Thyroid gland (tissue), 4 donors: ENCODE results near the gene ZNF214. TPM values are rescaled to one million over a fixed set of nuclear protein-coding genes. Genes with fewer than 3 reads are reported as not detected.

ENCODE experiments used
- DNase-seq, 2 donors: peaks; one replicate each; pipeline ENCODE4 v3.0.0-alpha.2; 2019
- H3K27ac ChIP-seq, 3 donors: fragments of 200-600 bp; sonication (generic); 1 replicate in 2 of 3; 2 replicates in 1 of 3; pipeline ENCODE4 v1.5.1; 2016 to 2019; ENCODE audit warnings: mild to moderate bottlenecking in 1 of 3, moderate library complexity in 1 of 3
- H3K27me3 ChIP-seq: fragments of 200-600 bp; sonication (generic); one replicate; pipeline ENCODE4 v1.5.1; 2019
- H3K36me3 ChIP-seq, 2 donors: fragments of 200-600 bp; sonication (generic); one replicate each; pipeline ENCODE4 v1.5.1; 2016 to 2019
- H3K4me1 ChIP-seq, 2 donors: fragments of 200-600 bp; sonication (generic); one replicate each; pipeline ENCODE4 v1.5.1; 2017 to 2019
- H3K4me3 ChIP-seq, 3 donors: fragments of 200-600 bp; sonication (generic); replicated peaks in 1 of 3; 1 replicate in 2 of 3; 2 replicates in 1 of 3; pipeline ENCODE4 v1.5.1; 2016; ENCODE audit warnings: mild to moderate bottlenecking in 1 of 3
- H3K9me3 ChIP-seq: fragments of 200-600 bp; sonication (generic); one replicate; pipeline ENCODE4 v1.5.1; 2017
- POLR2A ChIP-seq, 2 donors: fragments of 450-650 bp; IDR thresholded peaks; one replicate each; pipeline ENCODE4 v1.6.1; 2017; ENCODE audit warnings: antibody characterized with exemption in 2 of 2, mild to moderate bottlenecking in 2 of 2, moderate library complexity in 1 of 2
- WGBS, 2 donors: methylation state at CpG; one replicate each; pipeline ENCODE4 v1.1.5; 2017; 5-methylcytosine and 5-hydroxymethylcytosine counted together
- intact Hi-C: fragments of 100-400 bp; cut with DNase I; formaldehyde crosslinking; loops from one replicate; pipeline ENCODE4 v1.15.1; 2023
- total RNA-seq, 4 donors: library from RNA; depleted of rRNA; stranded (reverse); fragments of >200 nt; gene quantifications; one replicate each; pipeline ENCODE4 v1.2.3, GENCODE V29; 2016
- TF ChIP-seq, protein P1 (sequence below), 6 experiments: fragments of 200-600 bp in 3 of 6; fragments of 450-650 bp in 3 of 6; sonication (generic) in 3 of 6; IDR thresholded peaks; one replicate each; pipeline ENCODE4 v1.5.1; 2016 to 2019; ENCODE audit warnings: antibody characterized with exemption in 6 of 6, mild to moderate bottlenecking in 2 of 6, inconsistent platforms in 1 of 6, moderate library complexity in 1 of 6

Gene ZNF214
- total RNA-seq, 4 donors from 2014 or later: 5.1 to 8.1 (median 6.7) TPM

DNA sequence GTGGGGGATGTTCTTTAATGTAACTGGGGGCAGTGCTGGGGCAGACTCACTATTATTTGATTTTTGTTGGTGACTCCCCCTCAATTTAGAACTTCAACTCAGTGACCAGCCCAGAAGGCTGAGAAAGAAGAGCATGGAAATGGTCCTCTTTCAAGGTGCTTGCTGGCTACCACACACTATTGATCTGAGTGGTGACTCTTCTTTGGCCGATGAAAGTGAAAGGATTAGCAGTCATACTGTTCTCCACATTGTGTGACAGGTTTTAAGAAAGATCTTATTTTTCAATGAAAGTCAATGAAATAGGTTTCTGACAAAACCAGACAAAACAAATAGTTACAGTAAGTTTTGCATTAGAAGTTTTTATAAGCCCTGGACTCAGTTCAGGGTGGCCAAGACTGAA lies 30.0 kb upstream of the ZNF214 start:
- no peak for DNase-seq
- Histone ChIP-seq H3K9me3 (no peaks in the 10 kb centered on the region), H3K27ac (no peak overlapping the region), H3K4me1 (no peaks in the 10 kb centered on the region), H3K4me3 (no peak overlapping the region), H3K27me3 (no peaks in the 10 kb centered on the region), H3K36me3 (no peaks in the 10 kb centered on the region)
- WGBS, 2 donors: 100% methylated on average over 1 of the region's 1 CpG
- TF ChIP-seq, protein P1, sequence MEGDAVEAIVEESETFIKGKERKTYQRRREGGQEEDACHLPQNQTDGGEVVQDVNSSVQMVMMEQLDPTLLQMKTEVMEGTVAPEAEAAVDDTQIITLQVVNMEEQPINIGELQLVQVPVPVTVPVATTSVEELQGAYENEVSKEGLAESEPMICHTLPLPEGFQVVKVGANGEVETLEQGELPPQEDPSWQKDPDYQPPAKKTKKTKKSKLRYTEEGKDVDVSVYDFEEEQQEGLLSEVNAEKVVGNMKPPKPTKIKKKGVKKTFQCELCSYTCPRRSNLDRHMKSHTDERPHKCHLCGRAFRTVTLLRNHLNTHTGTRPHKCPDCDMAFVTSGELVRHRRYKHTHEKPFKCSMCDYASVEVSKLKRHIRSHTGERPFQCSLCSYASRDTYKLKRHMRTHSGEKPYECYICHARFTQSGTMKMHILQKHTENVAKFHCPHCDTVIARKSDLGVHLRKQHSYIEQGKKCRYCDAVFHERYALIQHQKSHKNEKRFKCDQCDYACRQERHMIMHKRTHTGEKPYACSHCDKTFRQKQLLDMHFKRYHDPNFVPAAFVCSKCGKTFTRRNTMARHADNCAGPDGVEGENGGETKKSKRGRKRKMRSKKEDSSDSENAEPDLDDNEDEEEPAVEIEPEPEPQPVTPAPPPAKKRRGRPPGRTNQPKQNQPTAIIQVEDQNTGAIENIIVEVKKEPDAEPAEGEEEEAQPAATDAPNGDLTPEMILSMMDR (IDR thresholded peaks at IDR 0.05): no peak
- TF ChIP-seq POLR2A (IDR thresholded peaks at IDR 0.05): no peak
- intact Hi-C loops: no loop called here

DNA sequence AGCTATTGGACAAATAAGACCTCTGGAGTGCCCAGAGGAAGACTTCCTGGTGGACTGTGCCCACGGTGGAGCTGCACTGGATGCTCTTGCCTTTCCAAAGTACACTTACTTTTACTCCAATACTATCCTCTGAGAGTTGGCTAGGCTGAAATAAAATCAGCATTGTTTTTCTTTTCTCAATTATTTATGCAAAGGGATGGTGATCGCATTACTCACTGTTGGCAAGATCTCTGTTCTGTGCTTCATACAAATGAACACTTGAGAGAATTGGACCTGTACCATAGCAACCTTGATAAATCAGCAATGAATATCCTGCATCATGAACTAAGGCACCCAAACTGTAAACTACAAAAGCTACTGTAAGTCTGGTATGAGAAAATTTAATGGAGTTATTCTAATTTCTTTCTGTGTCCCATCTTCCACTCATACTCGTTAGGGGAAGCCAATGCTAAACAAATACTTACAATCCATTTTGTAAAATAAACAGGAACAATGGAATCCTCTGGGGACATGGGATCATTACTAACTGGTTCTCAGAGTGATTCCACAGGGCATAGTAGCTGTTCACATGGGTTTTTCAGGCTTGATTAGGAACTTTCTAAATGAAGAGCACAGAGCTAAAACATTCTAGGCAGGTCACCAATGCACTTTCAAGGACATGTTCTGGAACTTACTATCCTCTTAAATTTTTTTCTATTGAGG lies 26.5 kb upstream of the ZNF214 start:
- DNase-seq: no peak
- intact Hi-C loops: no loop called here

DNA sequence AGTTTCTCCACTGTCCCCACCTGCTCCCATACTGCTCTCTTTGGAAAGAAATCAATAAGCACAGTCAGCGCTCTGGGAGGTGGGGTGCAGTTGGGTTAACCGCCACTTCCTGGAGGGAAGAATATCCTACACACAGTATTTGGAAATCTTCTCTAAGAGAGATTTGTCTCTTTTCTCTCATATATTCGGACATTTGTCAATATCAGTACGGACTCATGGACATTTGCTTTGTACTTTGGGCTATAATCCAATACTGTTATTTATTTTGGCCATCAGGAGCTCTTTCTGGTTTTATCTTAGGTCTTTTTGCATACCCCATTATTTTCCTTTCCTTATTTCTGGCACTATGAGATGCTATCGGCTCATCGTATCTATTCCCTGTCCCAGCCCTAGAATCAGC lies 13.9 kb upstream of the ZNF214 start:
- no peaks in the 10 kb centered on the region for H3K9me3 ChIP-seq
- H3K36me3 ChIP-seq: no peaks in the 10 kb centered on the region
- no peak for DNase-seq
- H3K27ac ChIP-seq: no peak overlapping the region
- H3K27me3 ChIP-seq: no peaks in the 10 kb centered on the region
- TF ChIP-seq POLR2A (IDR thresholded peaks at IDR 0.05): no peak
- TF ChIP-seq, protein P1 (IDR thresholded peaks at IDR 0.05): no peak
- 85% methylated on average over 6 of the region's 6 CpGs for WGBS, 2 donors
- no peak overlapping the region for H3K4me3 ChIP-seq
- no peaks in the 10 kb centered on the region for H3K4me1 ChIP-seq
- intact Hi-C loops: no loop called here

More for the DNA sequence above, 26.5 kb upstream of the ZNF214 start:
- Histone ChIP-seq H3K4me3 (no peak overlapping the region), H3K27ac (no peak overlapping the region), H3K4me1 (no peaks in the 10 kb centered on the region), H3K9me3 (no peaks in the 10 kb centered on the region), H3K36me3 (no peaks in the 10 kb centered on the region), H3K27me3 (no peaks in the 10 kb centered on the region)
- 55 to 63% methylated on average over 3 of the region's 3 CpGs for WGBS, 2 donors
- TF ChIP-seq POLR2A (IDR thresholded peaks at IDR 0.05): no peak
- TF ChIP-seq, protein P1 (IDR thresholded peaks at IDR 0.05): no peak

DNA sequence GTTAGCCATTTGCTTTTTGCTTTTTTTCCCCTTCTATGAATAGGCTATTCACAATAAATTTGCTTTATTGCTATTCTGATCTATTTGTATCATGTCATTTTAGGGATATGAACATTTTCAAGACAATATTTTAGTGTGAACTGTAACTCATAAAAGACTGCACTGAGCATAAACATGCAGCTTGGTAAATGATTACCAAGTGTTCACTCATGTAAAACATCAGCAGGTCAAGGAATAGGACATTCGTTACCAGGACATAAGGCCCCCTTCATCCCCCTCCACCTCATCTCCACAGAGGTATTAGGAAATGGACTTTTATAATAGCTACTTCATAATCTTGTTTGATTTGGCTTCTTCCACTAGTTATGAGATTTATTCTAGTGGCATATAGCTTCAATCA lies 12.5 kb upstream of the ZNF214 start:
- Histone ChIP-seq H3K4me1 (no peaks in the 10 kb centered on the region), H3K36me3 (no peaks in the 10 kb centered on the region), H3K27me3 (no peaks in the 10 kb centered on the region), H3K27ac (no peak overlapping the region), H3K9me3 (no peaks in the 10 kb centered on the region), H3K4me3 (no peak overlapping the region)
- no peak for TF ChIP-seq POLR2A (IDR thresholded peaks at IDR 0.05)
- TF ChIP-seq, protein P1 (IDR thresholded peaks at IDR 0.05): no peak
- intact Hi-C loops: no loop called here
- WGBS, 2 donors: 0 to 29% methylated on average over 1 of the region's 1 CpG
- DNase-seq: no peak

DNA sequence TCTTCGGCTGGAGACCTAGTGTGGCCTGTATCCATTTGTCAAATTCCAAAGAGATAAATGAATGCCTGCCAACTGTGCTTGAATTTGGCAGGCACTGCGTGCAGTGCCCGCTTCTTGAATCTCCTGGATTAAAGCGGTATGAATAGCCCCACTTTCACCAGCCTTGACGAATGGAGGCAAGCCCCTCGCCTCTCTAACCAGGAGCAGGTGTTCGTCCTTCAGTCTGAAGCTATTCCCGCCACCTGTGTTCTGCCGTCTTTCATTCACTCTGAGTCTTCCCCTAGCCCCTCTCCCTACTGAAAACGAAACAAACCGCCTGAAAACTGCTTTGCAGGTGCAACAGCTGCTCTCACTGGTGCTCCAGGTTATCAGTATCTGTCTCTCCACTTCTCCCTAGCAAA lies 11.3 kb upstream of the ZNF214 start:
- no peaks in the 10 kb centered on the region for H3K27me3 ChIP-seq
- no peak overlapping the region for H3K4me3 ChIP-seq
- H3K27ac ChIP-seq: no peak overlapping the region
- intact Hi-C loops: no loop called here
- no peaks in the 10 kb centered on the region for H3K36me3 ChIP-seq
- no peaks in the 10 kb centered on the region for H3K9me3 ChIP-seq
- WGBS, 2 donors: 77 to 79% methylated on average over 11 of the region's 11 CpGs
- TF ChIP-seq, protein P1 (IDR thresholded peaks at IDR 0.05): no peak
- TF ChIP-seq POLR2A (IDR thresholded peaks at IDR 0.05): no peak
- no peak for DNase-seq
- H3K4me1 ChIP-seq: no peaks in the 10 kb centered on the region
